PC-3 (cell line): Measurements from ENCODE around the gene PDGFD. TPM values are rescaled to one million over a fixed set of nuclear protein-coding genes. Genes with fewer than 3 reads are reported as not detected.

Source experiments
- ATAC-seq: fragments of 200-7000 bp; cut with Tn5 transposase; 2 replicates; pipeline ENCODE4 v1.9.1; 2020; ENCODE audit warnings: mild to moderate bottlenecking, moderate library complexity
- BruUV-seq: library from RNA; stranded (reverse); fragments of 400-500 nt; replicated peaks from 2 replicates; lab custom pipeline; 2021; lab: Mats Ljungman, UMichigan
- CTCF ChIA-PET: fragments of 300-600 bp; sonication (Branson Sonifier 250); formaldehyde crosslinking; loops from one replicate; lab custom pipeline; 2022; ENCODE audit warnings: antibody characterized with exemption; lab: Charles Lee
- POLR2A ChIA-PET: fragments of 300-600 bp; sonication (Branson Sonifier 250); formaldehyde crosslinking; loops from one replicate; lab custom pipeline; 2022; ENCODE audit warnings: antibody characterized with exemption; ENCODE audit not compliant: unreplicated experiment; lab: Charles Lee
- DNase-seq: peaks from one replicate; pipeline ENCODE4 v3.0.0-alpha.2; 2015
- H2AFZ ChIP-seq: fragments of 300-600 bp; sonication (generic); 2 replicates; pipeline ENCODE4 v1.6.0; 2016; ENCODE audit warnings: antibody characterized with exemption, low read length
- H3F3A ChIP-seq: fragments of 300-600 bp; sonication (generic); one replicate; pipeline ENCODE4 v1.6.0; 2017; ENCODE audit warnings: antibody characterized with exemption, low read length, control low read depth, mild to moderate bottlenecking; ENCODE audit not compliant: unreplicated experiment
- H3K27ac ChIP-seq: fragments of 300-600 bp; sonication (generic); 2 replicates; pipeline ENCODE4 v1.5.1; 2016; ENCODE audit warnings: mild to moderate bottlenecking, low read length
- H3K27me3 ChIP-seq: fragments of 300-600 bp; sonication (generic); 2 replicates; pipeline ENCODE4 v1.6.1; 2016; ENCODE audit warnings: low read length, mixed read lengths
- H3K36me3 ChIP-seq: fragments of 300-600 bp; sonication (generic); 2 replicates; pipeline ENCODE4 v1.6.1; 2016; ENCODE audit warnings: low read depth, mixed run types, low read length, mixed read lengths
- H3K4me1 ChIP-seq: fragments of 300-600 bp; sonication (generic); 2 replicates; pipeline ENCODE4 v1.5.1; 2016; ENCODE audit warnings: low read length; ENCODE audit not compliant: insufficient read depth
- H3K4me2 ChIP-seq: fragments of 300-600 bp; sonication (generic); 2 replicates; pipeline ENCODE4 v1.6.0; 2016; ENCODE audit warnings: low read length
- H3K4me3 ChIP-seq: fragments of 300-600 bp; sonication (generic); 2 replicates; pipeline ENCODE4 v1.5.1; 2016; ENCODE audit warnings: mild to moderate bottlenecking, low read length, mixed read lengths
- H3K79me2 ChIP-seq: fragments of 300-600 bp; sonication (generic); 2 replicates; pipeline ENCODE4 v1.6.1; 2017; ENCODE audit warnings: low read length, mixed read lengths
- H3K9ac ChIP-seq: fragments of 300-600 bp; sonication (generic); 2 replicates; pipeline ENCODE4 v1.6.0; 2016; ENCODE audit warnings: mild to moderate bottlenecking, low read length
- H3K9me2 ChIP-seq: fragments of 300-600 bp; sonication (generic); replicated peaks from 2 replicates; pipeline ENCODE4 v1.6.1; 2016; ENCODE audit warnings: mixed run types, low read length, mixed read lengths
- H3K9me3 ChIP-seq: fragments of 300-600 bp; sonication (generic); 2 replicates; pipeline ENCODE4 v1.6.1; 2016; ENCODE audit warnings: low read length, mixed read lengths
- H4K20me1 ChIP-seq: fragments of 300-600 bp; sonication (generic); 2 replicates; pipeline ENCODE4 v1.6.1; 2016; ENCODE audit warnings: low read length, mixed read lengths
- EZH2 ChIP-seq: fragments of 300-600 bp; sonication (generic); IDR thresholded peaks from one replicate; pipeline ENCODE4 v1.6.1; 2017; ENCODE audit warnings: antibody characterized with exemption, mild to moderate bottlenecking, low read length; ENCODE audit not compliant: unreplicated experiment
- EZH2phosphoT487 ChIP-seq: fragments of 300-600 bp; sonication (generic); IDR thresholded peaks from 2 replicates; pipeline ENCODE4 v1.6.1; 2018; ENCODE audit warnings: mild to moderate bottlenecking, antibody characterized with exemption, low read length, borderline replicate concordance
- intact Hi-C: fragments of 100-400 bp; cut with micrococcal nuclease; formaldehyde crosslinking; loops from 2 replicates; pipeline ENCODE4 v1.9.0; 2023
- total RNA-seq: library from RNA; depleted of rRNA; stranded (reverse); fragments of >200 nt; gene quantifications from 2 replicates; pipeline ENCODE4 v1.2.3, GENCODE V29; 2014
- TF ChIP-seq, protein P1 (sequence below): fragments of 300-600 bp; sonication (generic); conservative IDR thresholded peaks from 2 replicates; pipeline ENCODE4 v1.5.1; 2017; ENCODE audit warnings: antibody characterized with exemption, low read depth, mild to moderate bottlenecking, low read length

Gene PDGFD
- total RNA-seq, 1 experiment from 2014 or later, result 5.0 TPM

DNA sequence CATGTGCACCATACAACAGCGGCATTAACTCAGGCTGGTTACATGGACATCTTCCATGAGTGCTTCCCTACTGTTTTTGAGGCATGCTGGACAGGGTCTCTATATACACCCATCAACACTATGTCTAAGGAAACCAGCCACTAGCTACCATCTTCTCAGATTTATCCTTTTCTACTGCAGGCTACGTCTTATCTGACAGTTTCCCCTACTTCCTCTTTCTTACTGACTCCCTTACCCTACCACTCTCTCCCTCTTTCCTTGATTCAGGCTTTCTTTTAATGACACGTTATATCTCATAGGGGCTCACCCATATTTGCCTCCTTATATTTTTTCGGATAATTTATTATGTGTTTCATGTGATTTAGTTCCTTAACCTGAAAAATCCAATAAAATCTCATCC lies 85.7 kb downstream of the PDGFD start:
- Histone ChIP-seq H3K9me2 (no peaks in the 10 kb centered on the region), H3K36me3 (no peaks in the 10 kb centered on the region), H3K27ac (no peak overlapping the region), H3K79me2 (no peaks in the 10 kb centered on the region), H3K4me3 (no peak overlapping the region), H3K9me3 (no peaks in the 10 kb centered on the region), H3F3A (no peaks in the 10 kb centered on the region), H3K4me2 (no peak overlapping the region), H3K9ac (no peak overlapping the region), H3K4me1 (no peaks in the 10 kb centered on the region), H2AFZ (no peak overlapping the region), H4K20me1 (no peaks in the 10 kb centered on the region), H3K27me3 (peaks cover 8% of the 10 kb centered on the region)
- ATAC-seq (no peak), DNase-seq (no peak)
- POLR2A ChIA-PET, result no interaction called here
- intact Hi-C loops, result no loop called here
- CTCF ChIA-PET, result no interaction called here
- TF ChIP-seq EZH2phosphoT487, result no peak
- TF ChIP-seq, protein P1, sequence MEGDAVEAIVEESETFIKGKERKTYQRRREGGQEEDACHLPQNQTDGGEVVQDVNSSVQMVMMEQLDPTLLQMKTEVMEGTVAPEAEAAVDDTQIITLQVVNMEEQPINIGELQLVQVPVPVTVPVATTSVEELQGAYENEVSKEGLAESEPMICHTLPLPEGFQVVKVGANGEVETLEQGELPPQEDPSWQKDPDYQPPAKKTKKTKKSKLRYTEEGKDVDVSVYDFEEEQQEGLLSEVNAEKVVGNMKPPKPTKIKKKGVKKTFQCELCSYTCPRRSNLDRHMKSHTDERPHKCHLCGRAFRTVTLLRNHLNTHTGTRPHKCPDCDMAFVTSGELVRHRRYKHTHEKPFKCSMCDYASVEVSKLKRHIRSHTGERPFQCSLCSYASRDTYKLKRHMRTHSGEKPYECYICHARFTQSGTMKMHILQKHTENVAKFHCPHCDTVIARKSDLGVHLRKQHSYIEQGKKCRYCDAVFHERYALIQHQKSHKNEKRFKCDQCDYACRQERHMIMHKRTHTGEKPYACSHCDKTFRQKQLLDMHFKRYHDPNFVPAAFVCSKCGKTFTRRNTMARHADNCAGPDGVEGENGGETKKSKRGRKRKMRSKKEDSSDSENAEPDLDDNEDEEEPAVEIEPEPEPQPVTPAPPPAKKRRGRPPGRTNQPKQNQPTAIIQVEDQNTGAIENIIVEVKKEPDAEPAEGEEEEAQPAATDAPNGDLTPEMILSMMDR, result no peak
- TF ChIP-seq EZH2, result no peak
- BruUV-seq, result no TSS peak

GRCh38 chr11:104076455-104076854 lies 87.5 kb downstream of the PDGFD start:
- Histone ChIP-seq H3K4me1 (no peaks in the 10 kb centered on the region), H3K36me3 (no peaks in the 10 kb centered on the region), H3K9ac (no peak overlapping the region), H4K20me1 (no peaks in the 10 kb centered on the region), H3K79me2 (no peaks in the 10 kb centered on the region), H3K9me2 (no peaks in the 10 kb centered on the region), H3K27me3 (peaks cover 8% of the 10 kb centered on the region), H3K4me2 (no peak overlapping the region), H3K9me3 (no peaks in the 10 kb centered on the region), H2AFZ (no peak overlapping the region), H3K4me3 (no peak overlapping the region), H3F3A (no peaks in the 10 kb centered on the region), H3K27ac (no peak overlapping the region)
- ChIA-PET CTCF (no interaction called here), POLR2A (no interaction called here)
- DNase-seq, result no peak
- TF ChIP-seq, protein P1, result no peak
- TF ChIP-seq EZH2, result no peak
- no peak for TF ChIP-seq EZH2phosphoT487
- no TSS peak for BruUV-seq
- peak; percentile 13; the same call in 1 of the 2 replicates for ATAC-seq
- intact Hi-C loops, result no loop called here

DNA sequence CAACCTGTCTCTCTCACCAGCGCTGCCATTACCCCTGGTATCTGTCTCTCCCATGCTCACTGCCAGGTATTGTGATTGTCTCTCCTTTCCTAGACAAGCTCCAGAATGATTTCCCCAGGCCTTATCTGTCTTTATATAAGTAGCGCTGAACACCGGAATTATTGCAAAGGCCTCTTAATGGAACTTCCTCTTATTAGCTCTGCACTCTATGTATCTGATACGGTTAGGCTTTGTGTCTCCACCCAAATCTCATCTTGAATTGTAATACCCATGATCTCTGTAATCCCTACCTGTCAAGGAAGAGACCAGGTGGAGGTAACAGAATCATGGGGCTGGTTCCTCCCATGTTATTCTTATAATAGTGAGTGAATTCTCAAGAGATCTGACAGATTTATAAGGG lies 88.2 kb downstream of the PDGFD start:
- Histone ChIP-seq H3K9ac (no peak overlapping the region), H4K20me1 (no peaks in the 10 kb centered on the region), H3K27ac (no peak overlapping the region), H3K36me3 (no peaks in the 10 kb centered on the region), H3K4me2 (no peak overlapping the region), H3F3A (no peaks in the 10 kb centered on the region), H2AFZ (no peak overlapping the region), H3K27me3 (peaks cover 8% of the 10 kb centered on the region), H3K4me3 (no peak overlapping the region), H3K9me2 (no peaks in the 10 kb centered on the region), H3K9me3 (no peaks in the 10 kb centered on the region), H3K4me1 (no peaks in the 10 kb centered on the region), H3K79me2 (no peaks in the 10 kb centered on the region)
- CTCF ChIA-PET, result no interaction called here
- ATAC-seq, result no peak
- TF ChIP-seq, protein P1, result no peak
- TF ChIP-seq EZH2 (no peak), EZH2phosphoT487 (no peak)
- intact Hi-C loops, result no loop called here
- no TSS peak for BruUV-seq
- no peak for DNase-seq
- POLR2A ChIA-PET, result no interaction called here
